ENCODE measurements around the gene GATAD2B. TPM values are rescaled to one million over a fixed set of nuclear protein-coding genes. Genes with fewer than 3 reads are reported as not detected.
A peak's percentile ranks its signal among the peaks of the same experiment; 100 is the strongest.
"Not testable (repeated sequence)": the region's sequence is repeated elsewhere in the genome, so short reads cannot be mapped to it uniquely, and the experiment has no call there.

Gene GATAD2B
- total RNA-seq, 4 donors from 2014 or later, result 20.1 to 28.8 (median 21.5) TPM

GRCh38 chr1:153790313-153790965, 132.3 kb downstream of the GATAD2B start:
- peak; percentile 38 to 41 for DNase-seq
- no peaks in the 10 kb centered on the region for H3K27me3 ChIP-seq
- TF ChIP-seq POLR2A (IDR thresholded peaks at IDR 0.05) (no peak), CTCF (IDR thresholded peaks at IDR 0.05) (no peak)
- H3K27ac ChIP-seq, result peak overlapping the region; percentile 16 to 82 (median 77)
- WGBS, 2 donors, result 38 to 45% methylated on average over 16 of the region's 16 CpGs
- H3K36me3 ChIP-seq, result no peaks in the 10 kb centered on the region
- intact Hi-C loops (cut with DNase I), result loop anchor here (10.0 kb wide), 1 partner anchor 154 kb away; the partner anchor contains the start of gene DENND4B
- no peak overlapping the region for H3K4me3 ChIP-seq (replicated peaks in 1 of 3)
- peaks cover 4 to 9% of the 10 kb centered on the region in 2 donors for H3K4me1 ChIP-seq
- no peaks in the 10 kb centered on the region for H3K9me3 ChIP-seq

- no peaks in the 10 kb centered on the region for H3K9me3 ChIP-seq
- peaks cover 4 to 9% of the 10 kb centered on the region in 2 donors for H3K4me1 ChIP-seq
- no peak overlapping the region for H3K4me3 ChIP-seq (replicated peaks in 1 of 3)
- no peaks in the 10 kb centered on the region for H3K36me3 ChIP-seq
- no peak for DNase-seq
- intact Hi-C loops (cut with DNase I), result loop anchor here (10.0 kb wide), 1 partner anchor 155 kb away; the partner anchor contains the start of gene DENND4B
- peak overlapping the region; percentile 16 to 82 (median 77) for H3K27ac ChIP-seq
- TF ChIP-seq POLR2A (IDR thresholded peaks at IDR 0.05), result no peak
- no peak for TF ChIP-seq CTCF (IDR thresholded peaks at IDR 0.05)
- no peaks in the 10 kb centered on the region for H3K27me3 ChIP-seq
- WGBS, 2 donors, result 41 to 55% methylated on average over 12 to 22 of the region's 22 CpGs
Measured at GRCh38 chr1:153789478-153790034, 133.2 kb downstream of the GATAD2B start.

DNA sequence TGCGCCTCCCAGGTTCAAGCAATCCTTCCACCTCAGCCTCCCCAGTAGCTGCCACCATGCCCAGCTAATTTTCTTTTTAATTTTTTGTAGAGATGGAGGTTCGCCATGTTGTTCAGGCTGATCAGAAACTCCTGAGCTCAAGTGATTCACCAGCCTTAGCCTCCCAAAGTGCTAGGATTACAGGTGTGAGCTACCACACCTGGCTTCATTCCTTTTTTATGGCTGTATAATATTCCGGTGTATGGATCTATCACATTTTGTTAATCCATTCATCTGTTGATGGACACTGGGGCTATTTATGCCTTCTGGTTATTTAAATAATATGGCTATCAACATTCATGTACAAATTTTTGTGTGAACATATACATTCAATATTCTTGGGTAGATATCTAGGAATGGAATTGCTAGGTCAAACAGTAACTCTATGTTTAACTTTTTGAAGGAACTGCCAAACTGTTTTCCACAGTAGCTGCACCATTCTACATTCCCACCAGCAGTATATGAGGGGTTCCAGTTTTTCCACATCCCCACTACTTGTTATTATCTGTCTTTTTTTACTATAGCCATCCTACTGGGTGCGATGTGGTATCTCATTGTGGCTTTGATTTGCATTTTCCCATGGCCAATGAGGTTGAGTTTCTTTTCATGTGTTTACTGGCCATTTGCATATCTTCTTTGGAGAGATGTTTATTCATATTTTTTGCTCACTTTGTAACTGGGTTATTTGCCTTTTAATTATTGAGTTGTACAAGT, 136.6 kb downstream of the GATAD2B start:
- peaks cover 8 to 17% of the 10 kb centered on the region in 2 donors for H3K4me1 ChIP-seq
- no peak overlapping the region for H3K27ac ChIP-seq
- 95 to 96% methylated on average over 4 of the region's 4 CpGs for WGBS, 2 donors
- intact Hi-C loops (cut with DNase I), result no loop called here
- H3K4me3 ChIP-seq (replicated peaks in 1 of 3), result no peak overlapping the region
- H3K36me3 ChIP-seq, result no peaks in the 10 kb centered on the region
- DNase-seq, result no peak
- no peak for TF ChIP-seq CTCF (IDR thresholded peaks at IDR 0.05)
- no peaks in the 10 kb centered on the region for H3K27me3 ChIP-seq
- no peaks in the 10 kb centered on the region for H3K9me3 ChIP-seq

DNA sequence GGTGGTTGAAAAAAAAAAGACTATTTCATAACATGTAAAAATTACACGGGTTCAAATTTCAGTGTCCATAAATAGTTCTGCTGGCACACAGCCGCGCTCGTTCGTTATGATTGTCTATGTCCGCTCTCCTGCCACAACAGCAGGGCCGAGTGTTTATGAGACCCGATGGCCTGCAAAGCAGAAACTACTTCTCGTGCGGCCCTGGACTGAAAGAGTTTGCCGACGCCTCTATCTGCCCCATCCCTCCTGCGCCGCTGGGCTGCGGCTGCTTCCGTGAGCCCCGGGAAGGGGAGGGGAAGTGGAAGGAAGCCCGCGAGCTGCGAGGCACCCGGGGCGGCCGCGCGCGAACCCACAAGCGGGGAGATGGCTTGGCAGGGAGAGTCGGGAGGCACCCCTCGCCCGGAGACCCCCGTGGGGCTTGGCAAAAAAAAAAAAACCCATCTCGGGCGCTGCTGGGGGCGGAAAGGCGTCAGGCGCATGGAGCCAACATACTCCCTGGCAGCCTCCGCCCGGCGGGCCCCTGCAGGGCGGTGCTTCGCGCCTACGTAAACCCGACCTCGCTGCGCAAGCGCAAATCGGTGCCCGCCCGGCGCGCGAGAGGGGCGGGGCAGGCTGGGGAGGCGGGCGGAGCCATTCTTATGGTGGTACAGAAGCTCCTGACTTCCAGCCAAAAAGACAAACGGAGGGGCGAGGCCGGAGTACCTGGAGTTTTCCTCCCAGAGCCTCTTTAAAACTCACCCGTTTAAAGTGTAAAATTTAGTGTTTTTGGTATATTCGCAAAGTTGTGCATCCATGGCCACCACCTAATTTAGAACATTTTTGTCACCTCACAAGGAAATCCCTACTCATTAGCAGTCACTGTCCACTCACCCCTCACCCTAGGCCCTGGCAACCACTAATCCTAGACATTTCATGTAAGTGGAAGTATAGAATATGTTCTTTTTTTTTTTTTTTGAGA, 139.3 kb downstream of the GATAD2B start:
- TF ChIP-seq POLR2A (IDR thresholded peaks at IDR 0.05) (peak; percentile 85 to 90), CTCF (IDR thresholded peaks at IDR 0.05) (peak in 4 of 6 experiments; percentile 7 to 32 (median 27))
- peaks cover 4 to 11% of the 10 kb centered on the region in 2 donors for H3K4me1 ChIP-seq
- H3K27ac ChIP-seq, result peak overlapping the region; percentile 80 to 93 (median 90)
- H3K36me3 ChIP-seq, result no peaks in the 10 kb centered on the region
- H3K9me3 ChIP-seq, result no peaks in the 10 kb centered on the region
- 1 to 2% methylated on average over 14 to 59 of the region's 61 CpGs for WGBS, 2 donors
- H3K4me3 ChIP-seq (replicated peaks in 1 of 3), result peak overlapping the region; percentile 21 to 57 (median 47)
- intact Hi-C loops (cut with DNase I), result no loop called here
- H3K27me3 ChIP-seq, result no peaks in the 10 kb centered on the region
- DNase-seq, result peak; percentile 86 to 87

GRCh38 chr1:153782648-153783047, 140.1 kb downstream of the GATAD2B start:
- WGBS, 2 donors, result 90 to 92% methylated on average over 8 of the region's 8 CpGs
- Histone ChIP-seq H3K4me1 (peaks cover 4 to 19% of the 10 kb centered on the region in 2 donors), H3K27ac (peak overlapping the region; percentile 80 to 93 (median 90)), H3K4me3 (replicated peaks in 1 of 3) (peak overlapping the region in 1 of 3 donors; percentile 47)
- DNase-seq; H3K9me3 ChIP-seq; H3K36me3 ChIP-seq; intact Hi-C loops (cut with DNase I); H3K27me3 ChIP-seq: not testable (repeated sequence)

Data from thyroid gland (tissue), 4 donors.